PC-3 (cell line): ENCODE data around the gene SH3RF1.

Experiments
- EZH2 ChIP-seq: fragments of 300-600 bp; sonication (generic); IDR thresholded peaks from one replicate; pipeline ENCODE4 v1.6.1; 2017; ENCODE audit warnings: antibody characterized with exemption, mild to moderate bottlenecking, low read length; ENCODE audit not compliant: unreplicated experiment
- TF ChIP-seq, protein P1 (sequence below): fragments of 300-600 bp; sonication (generic); conservative IDR thresholded peaks from 2 replicates; pipeline ENCODE4 v1.5.1; 2017; ENCODE audit warnings: antibody characterized with exemption, low read depth, mild to moderate bottlenecking, low read length

DNA sequence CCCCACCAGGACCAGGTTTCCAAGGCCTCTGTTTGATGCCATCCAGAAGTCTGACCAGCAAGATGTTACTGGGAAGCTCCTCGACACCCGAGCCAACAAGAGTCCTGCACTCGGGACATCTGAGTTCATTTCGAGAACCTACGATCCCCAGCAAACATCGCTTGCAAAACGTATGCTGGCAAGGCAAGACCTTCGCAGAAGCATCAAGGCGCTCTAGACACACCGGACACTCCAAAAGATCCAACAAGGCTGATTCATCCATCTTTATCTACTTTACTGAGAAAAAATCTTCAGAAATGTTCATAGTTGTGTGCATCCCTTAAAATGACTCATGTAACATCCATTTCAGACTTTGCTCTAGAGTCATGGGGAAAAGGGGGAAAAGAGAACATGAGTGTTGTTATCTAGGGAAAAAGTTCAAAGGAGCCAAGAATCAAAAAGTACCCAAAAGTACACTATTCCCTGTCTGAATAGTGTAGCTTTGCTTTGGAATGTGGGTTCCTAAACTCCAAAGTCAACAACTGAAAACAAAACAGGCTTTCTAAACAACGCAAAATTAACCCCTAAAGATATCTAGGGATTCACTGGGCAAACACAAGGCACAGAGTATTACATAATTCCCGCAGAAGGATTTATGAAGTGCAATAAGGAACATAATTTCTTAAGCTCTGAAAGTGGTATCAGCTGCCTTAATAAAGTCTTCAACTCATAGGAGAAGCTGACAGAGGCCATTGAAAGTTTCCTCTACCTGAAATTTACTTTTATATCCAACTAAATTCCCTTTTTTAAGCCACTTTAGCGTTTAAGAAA is 1.6 kb downstream of the SH3RF1 start:
- TF ChIP-seq EZH2, result no peak
- TF ChIP-seq, protein P1, sequence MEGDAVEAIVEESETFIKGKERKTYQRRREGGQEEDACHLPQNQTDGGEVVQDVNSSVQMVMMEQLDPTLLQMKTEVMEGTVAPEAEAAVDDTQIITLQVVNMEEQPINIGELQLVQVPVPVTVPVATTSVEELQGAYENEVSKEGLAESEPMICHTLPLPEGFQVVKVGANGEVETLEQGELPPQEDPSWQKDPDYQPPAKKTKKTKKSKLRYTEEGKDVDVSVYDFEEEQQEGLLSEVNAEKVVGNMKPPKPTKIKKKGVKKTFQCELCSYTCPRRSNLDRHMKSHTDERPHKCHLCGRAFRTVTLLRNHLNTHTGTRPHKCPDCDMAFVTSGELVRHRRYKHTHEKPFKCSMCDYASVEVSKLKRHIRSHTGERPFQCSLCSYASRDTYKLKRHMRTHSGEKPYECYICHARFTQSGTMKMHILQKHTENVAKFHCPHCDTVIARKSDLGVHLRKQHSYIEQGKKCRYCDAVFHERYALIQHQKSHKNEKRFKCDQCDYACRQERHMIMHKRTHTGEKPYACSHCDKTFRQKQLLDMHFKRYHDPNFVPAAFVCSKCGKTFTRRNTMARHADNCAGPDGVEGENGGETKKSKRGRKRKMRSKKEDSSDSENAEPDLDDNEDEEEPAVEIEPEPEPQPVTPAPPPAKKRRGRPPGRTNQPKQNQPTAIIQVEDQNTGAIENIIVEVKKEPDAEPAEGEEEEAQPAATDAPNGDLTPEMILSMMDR, result no peak
